ENCODE measurements around the gene HOXB3. TPM values are rescaled to one million over a fixed set of nuclear protein-coding genes. Genes with fewer than 3 reads are reported as not detected.

HOXB3 gene
- total RNA-seq, 2 donors from 2014 or later = 26.8 to 33.3 TPM

DNA sequence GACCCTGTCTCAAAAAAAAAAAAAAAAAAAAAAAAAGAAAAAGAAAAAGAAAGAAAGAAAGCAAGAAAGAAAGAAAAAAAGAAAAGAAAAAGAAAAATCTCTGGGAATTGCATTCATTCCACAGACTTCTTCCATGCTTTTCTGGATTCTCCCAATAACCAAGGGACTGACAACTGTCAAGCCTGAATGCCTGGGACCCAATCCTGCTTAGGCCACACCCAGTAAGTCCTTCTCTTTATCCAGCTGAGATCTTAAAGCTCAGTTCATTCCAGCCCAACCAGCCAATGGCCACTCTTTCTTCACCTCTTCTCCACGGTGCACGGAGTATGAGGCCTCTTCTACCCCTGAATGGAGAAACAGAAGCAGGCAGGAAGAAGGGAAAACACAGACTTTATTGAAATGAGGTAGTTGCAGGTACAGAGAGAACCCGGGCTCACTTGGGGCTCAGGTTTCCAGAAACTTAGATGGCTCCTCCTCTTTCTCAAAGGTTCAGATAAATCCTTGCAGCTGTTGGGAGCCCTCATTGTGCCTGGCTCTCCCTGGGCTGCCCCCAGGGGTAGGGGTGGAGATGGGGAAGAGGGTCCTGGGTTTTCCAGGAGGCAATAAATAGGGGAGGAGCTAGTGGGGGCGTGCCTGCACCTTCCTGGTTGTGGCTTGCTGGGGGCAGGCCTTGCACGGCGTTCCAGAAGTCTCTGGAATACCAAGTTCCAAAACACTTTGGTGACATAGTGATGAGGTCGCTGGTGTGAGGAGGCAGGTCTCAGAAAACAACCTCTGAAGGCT, 61.7 kb downstream of the HOXB3 start:
- Histone ChIP-seq H3K4me1 (ENCODE audit: control insufficient read depth in 1 of 2, low read depth in 2 of 2) (no peaks in the 10 kb centered on the region), H3K27ac (no peak overlapping the region), H3K9me3 (no peaks in the 10 kb centered on the region), H3K27me3 (replicated peaks; ENCODE audit: insufficient read depth) (no peaks in the 10 kb centered on the region), H3K4me3 (no peak overlapping the region), H3K36me3 (no peaks in the 10 kb centered on the region)
- DNase-seq (ENCODE audit: low spot score) = no peak
- no peak for ATAC-seq (ENCODE audit: insufficient number of reproducible peaks, low FRiP score, low read depth)
- TF ChIP-seq, protein P1, sequence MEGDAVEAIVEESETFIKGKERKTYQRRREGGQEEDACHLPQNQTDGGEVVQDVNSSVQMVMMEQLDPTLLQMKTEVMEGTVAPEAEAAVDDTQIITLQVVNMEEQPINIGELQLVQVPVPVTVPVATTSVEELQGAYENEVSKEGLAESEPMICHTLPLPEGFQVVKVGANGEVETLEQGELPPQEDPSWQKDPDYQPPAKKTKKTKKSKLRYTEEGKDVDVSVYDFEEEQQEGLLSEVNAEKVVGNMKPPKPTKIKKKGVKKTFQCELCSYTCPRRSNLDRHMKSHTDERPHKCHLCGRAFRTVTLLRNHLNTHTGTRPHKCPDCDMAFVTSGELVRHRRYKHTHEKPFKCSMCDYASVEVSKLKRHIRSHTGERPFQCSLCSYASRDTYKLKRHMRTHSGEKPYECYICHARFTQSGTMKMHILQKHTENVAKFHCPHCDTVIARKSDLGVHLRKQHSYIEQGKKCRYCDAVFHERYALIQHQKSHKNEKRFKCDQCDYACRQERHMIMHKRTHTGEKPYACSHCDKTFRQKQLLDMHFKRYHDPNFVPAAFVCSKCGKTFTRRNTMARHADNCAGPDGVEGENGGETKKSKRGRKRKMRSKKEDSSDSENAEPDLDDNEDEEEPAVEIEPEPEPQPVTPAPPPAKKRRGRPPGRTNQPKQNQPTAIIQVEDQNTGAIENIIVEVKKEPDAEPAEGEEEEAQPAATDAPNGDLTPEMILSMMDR (IDR thresholded peaks at IDR 0.05) = no peak

DNA sequence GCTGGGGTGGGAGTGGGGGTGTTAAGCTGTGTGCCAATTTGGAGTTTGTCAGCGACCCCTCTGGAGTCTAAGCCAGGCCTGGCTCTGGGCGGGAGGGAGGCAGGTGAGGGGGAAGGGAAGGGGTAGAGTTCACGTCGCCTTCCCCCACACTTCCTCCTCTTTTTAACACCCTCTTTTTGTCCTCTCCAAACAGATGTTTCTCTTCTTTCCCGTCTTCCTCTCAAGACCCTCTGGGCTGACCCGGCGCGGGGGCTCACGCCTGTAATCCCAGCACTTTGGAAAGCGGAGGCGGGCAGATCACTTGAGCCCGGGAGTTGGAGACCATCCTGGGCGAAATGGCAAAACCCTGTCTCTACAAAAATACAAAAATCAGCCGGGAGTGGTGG, 62.5 kb downstream of the HOXB3 start:
- ATAC-seq (ENCODE audit: insufficient number of reproducible peaks, low FRiP score, low read depth) (no peak), DNase-seq (ENCODE audit: low spot score) (no peak)
- H3K36me3 ChIP-seq = no peaks in the 10 kb centered on the region
- no peaks in the 10 kb centered on the region for H3K9me3 ChIP-seq
- no peaks in the 10 kb centered on the region for H3K27me3 ChIP-seq (replicated peaks; ENCODE audit: insufficient read depth)
- H3K27ac ChIP-seq = no peak overlapping the region
- H3K4me3 ChIP-seq = no peak overlapping the region
- H3K4me1 ChIP-seq (ENCODE audit: control insufficient read depth in 1 of 2, low read depth in 2 of 2) = no peaks in the 10 kb centered on the region
- TF ChIP-seq, protein P1 (IDR thresholded peaks at IDR 0.05) = no peak

DNA sequence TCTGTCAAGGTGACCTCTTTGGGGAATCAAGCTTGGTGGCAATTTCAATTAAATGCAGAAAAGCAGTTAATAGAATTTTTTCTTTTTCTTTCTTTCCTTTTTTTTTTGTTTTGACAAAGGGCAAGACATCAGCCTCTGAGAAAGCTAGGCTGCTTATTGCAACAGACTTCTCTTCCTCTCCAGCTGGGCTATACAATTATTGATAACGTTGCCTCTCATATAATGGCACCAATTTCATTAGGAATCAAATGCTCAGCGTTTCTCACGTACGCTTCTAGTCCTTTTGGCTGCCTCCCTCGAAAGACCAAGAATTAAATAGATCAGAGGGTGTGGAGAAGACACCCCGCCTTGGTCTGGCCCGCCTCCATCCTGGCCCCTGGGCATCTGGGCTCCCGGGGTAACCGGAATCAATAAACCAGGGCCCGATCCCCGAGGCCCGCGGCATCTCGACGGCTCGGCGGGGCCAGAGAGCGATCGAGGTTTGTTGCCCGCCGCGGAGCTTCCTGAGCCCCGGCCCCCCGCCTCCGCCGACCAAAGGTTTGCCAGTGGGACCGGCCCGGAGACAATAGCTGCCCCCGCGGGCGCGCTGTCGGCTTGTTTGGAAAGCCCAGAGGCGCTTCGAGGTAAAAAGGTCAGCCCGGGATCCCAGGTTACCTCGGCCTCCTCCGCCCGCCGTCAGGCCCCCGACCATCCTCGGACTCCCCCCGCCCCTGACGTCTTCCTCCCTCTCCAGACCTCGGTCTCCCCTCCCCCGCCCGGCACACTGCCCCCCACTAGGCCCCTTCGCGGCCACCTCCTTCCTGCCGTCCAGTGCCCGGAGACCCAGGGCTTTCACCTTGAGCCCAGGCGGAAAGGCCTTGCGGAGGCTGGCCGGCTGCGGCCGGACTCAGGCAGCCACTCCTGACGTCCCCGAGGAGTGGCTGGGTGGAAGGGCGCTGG, 63.2 kb downstream of the HOXB3 start:
- Histone ChIP-seq H3K4me1 (ENCODE audit: control insufficient read depth in 1 of 2, low read depth in 2 of 2) (no peaks in the 10 kb centered on the region), H3K9me3 (no peaks in the 10 kb centered on the region), H3K36me3 (no peaks in the 10 kb centered on the region), H3K27me3 (replicated peaks; ENCODE audit: insufficient read depth) (no peaks in the 10 kb centered on the region), H3K4me3 (no peak overlapping the region), H3K27ac (no peak overlapping the region)
- no peak for DNase-seq (ENCODE audit: low spot score)
- no peak for ATAC-seq (ENCODE audit: insufficient number of reproducible peaks, low FRiP score, low read depth)
- TF ChIP-seq, protein P1 (IDR thresholded peaks at IDR 0.05) = no peak

DNA sequence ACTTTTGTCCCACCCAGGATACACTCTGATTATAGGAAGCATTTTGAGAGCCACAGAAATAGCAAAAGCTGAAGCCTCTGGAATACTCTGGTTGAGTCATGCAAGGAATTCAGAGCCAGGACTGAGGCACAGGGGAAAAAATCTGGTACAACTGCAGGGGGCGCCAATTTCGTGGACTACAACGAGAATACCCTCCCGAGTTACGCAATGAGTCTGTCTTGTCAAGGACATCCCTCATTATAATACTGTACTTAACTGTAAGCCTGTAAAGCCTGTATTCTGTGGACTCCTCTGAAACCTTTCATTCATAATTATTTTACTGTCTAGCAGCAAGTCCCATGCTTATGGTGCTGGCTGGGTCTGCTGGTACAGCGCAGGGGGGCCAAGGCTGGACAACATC, 67.0 kb downstream of the HOXB3 start:
- H3K36me3 ChIP-seq = no peaks in the 10 kb centered on the region
- DNase-seq (ENCODE audit: low spot score) (no peak), ATAC-seq (ENCODE audit: insufficient number of reproducible peaks, low FRiP score, low read depth) (no peak)
- no peaks in the 10 kb centered on the region for H3K27me3 ChIP-seq (replicated peaks; ENCODE audit: insufficient read depth)
- no peak overlapping the region for H3K27ac ChIP-seq
- no peak overlapping the region for H3K4me3 ChIP-seq
- no peaks in the 10 kb centered on the region for H3K9me3 ChIP-seq
- H3K4me1 ChIP-seq (ENCODE audit: control insufficient read depth in 1 of 2, low read depth in 2 of 2) = no peaks in the 10 kb centered on the region
- TF ChIP-seq, protein P1 (IDR thresholded peaks at IDR 0.05) = no peak

DNA sequence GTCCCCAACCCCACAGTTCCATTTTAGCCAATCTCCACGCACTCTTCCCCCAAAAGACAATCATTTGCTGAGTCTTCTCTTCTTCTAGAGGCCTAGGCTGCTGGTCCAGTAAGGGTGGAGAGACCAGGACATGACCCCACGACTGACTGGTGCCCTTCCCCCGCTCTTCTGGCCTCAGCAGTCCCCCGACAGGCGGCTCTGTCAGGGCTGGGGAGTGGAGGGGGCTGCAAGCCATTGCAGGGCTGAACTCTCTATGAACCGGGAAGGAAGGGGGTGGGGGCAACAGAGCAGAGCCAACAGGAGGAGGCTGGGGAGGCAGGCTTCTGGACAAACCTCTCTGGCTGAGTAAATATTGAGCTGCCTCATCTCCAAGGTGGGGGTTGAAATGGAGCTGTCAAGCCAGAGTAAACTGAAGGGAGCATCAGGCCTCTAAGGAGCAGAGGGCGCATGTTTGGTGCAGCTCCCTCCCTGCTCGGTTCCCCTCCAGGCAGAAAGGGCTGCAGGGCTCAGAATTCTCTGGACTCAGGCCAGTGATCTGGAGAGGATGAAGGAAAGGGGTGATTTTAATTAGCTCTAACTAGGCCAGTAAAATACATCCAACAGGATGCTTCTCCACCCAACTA, 67.9 kb downstream of the HOXB3 start:
- Histone ChIP-seq H3K27me3 (replicated peaks; ENCODE audit: insufficient read depth) (no peaks in the 10 kb centered on the region), H3K9me3 (no peaks in the 10 kb centered on the region), H3K4me1 (ENCODE audit: control insufficient read depth in 1 of 2, low read depth in 2 of 2) (no peaks in the 10 kb centered on the region), H3K4me3 (no peak overlapping the region), H3K36me3 (no peaks in the 10 kb centered on the region), H3K27ac (no peak overlapping the region)
- no peak for ATAC-seq (ENCODE audit: insufficient number of reproducible peaks, low FRiP score, low read depth)
- no peak for DNase-seq (ENCODE audit: low spot score)
- TF ChIP-seq, protein P1 (IDR thresholded peaks at IDR 0.05) = no peak

All from thoracic aorta (tissue), 2 donors.